ENCODE results near the gene TBXA2R.

GRCh38 chr19:3621689-3622088 is 15.0 kb upstream of the TBXA2R start:
- TF ChIP-seq CTCF (IDR thresholded peaks at IDR 0.05; ENCODE audit: poor library complexity) (no peak), EZH2 (IDR thresholded peaks at IDR 0.05; ENCODE audit: borderline replicate concordance) (no peak)
